ENCODE measurements around the gene DESI1.

DESI1 gene

GRCh38 chr22:41656556-41656955, 35.7 kb upstream of the DESI1 start:
- no peak overlapping the region for H3K9ac ChIP-seq (ENCODE audit: low read length)
- H3K56ac ChIP-seq (ENCODE audit: low read length): no peak overlapping the region
- H4K5ac ChIP-seq (ENCODE audit: low read length): no peak overlapping the region
- H3K23ac ChIP-seq (ENCODE audit: low read length): no peak overlapping the region
- DNase-seq: no peak
- H3K36me3 ChIP-seq (ENCODE audit: control insufficient read depth, insufficient read depth, low read length): peaks cover 26% of the 10 kb centered on the region
- H3K18ac ChIP-seq (ENCODE audit: low read length): no peak overlapping the region
- H3K27ac ChIP-seq (ENCODE audit: low read depth, low read length): no peak overlapping the region
- WGBS (ENCODE audit: extremely low coverage, insufficient coverage, low lambda C conversion rate): no CpG with 5 or more reads among the region's 5 CpGs
- H3K4me1 ChIP-seq (ENCODE audit: control insufficient read depth, low read depth, low read length): no peaks in the 10 kb centered on the region
- H3K4ac ChIP-seq (ENCODE audit: low read depth, low read length): no peak overlapping the region
- no peak overlapping the region for H2BK120ac ChIP-seq (ENCODE audit: low read depth, low read length)
- peaks cover 3% of the 10 kb centered on the region for H3K79me1 ChIP-seq (ENCODE audit: low read length)
- no peak overlapping the region for H2AK5ac ChIP-seq (ENCODE audit: low read length)
- H4K8ac ChIP-seq (ENCODE audit: low read depth, low read length): no peak overlapping the region
- H3K79me2 ChIP-seq (ENCODE audit: control insufficient read depth, insufficient read depth, low read length): no peaks in the 10 kb centered on the region
- no peak overlapping the region for H3K4me3 ChIP-seq (ENCODE audit: low read length)
- no peak overlapping the region for H2BK15ac ChIP-seq (replicated peaks; ENCODE audit: low read depth)
- H3K4me2 ChIP-seq (ENCODE audit: low read length): no peak overlapping the region
- H2BK5ac ChIP-seq (ENCODE audit: low read length): no peak overlapping the region
- no peaks in the 10 kb centered on the region for H3K27me3 ChIP-seq (ENCODE audit: insufficient read depth, low read length, poor library complexity)

DNA sequence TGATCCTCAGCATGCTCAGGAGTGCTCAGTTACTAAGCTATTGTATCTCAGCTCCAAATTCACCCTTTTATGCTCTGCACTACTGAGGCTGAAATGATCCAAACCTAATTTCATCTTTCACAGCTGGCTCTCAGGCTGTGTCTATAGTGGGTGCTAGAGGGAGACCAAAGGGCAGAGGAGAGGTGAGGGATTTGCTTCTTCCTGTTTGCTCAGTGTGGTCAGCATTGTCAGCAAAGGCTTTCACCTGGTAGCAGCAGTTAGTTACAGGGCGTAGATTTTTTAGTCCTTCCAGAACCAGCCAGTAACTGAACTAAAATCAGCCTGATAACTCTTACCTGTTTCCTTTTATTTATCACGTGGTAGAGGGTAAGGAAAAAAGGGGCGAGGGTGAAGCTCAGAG, 33.5 kb upstream of the DESI1 start:
- H3K36me3 ChIP-seq (ENCODE audit: control insufficient read depth, insufficient read depth, low read length): peaks cover 27% of the 10 kb centered on the region
- no peak overlapping the region for H3K56ac ChIP-seq (ENCODE audit: low read length)
- peaks cover 2% of the 10 kb centered on the region for H3K79me1 ChIP-seq (ENCODE audit: low read length)
- no peak overlapping the region for H4K5ac ChIP-seq (ENCODE audit: low read length)
- H3K79me2 ChIP-seq (ENCODE audit: control insufficient read depth, insufficient read depth, low read length): no peaks in the 10 kb centered on the region
- H3K18ac ChIP-seq (ENCODE audit: low read length): no peak overlapping the region
- H3K27me3 ChIP-seq (ENCODE audit: insufficient read depth, low read length, poor library complexity): no peaks in the 10 kb centered on the region
- no peak overlapping the region for H2AK5ac ChIP-seq (ENCODE audit: low read length)
- no peak overlapping the region for H3K23ac ChIP-seq (ENCODE audit: low read length)
- DNase-seq: no peak
- no peak overlapping the region for H3K4me3 ChIP-seq (ENCODE audit: low read length)
- H4K8ac ChIP-seq (ENCODE audit: low read depth, low read length): no peak overlapping the region
- no peak overlapping the region for H2BK5ac ChIP-seq (ENCODE audit: low read length)
- H3K9ac ChIP-seq (ENCODE audit: low read length): no peak overlapping the region
- no peak overlapping the region for H3K4ac ChIP-seq (ENCODE audit: low read depth, low read length)
- H2BK15ac ChIP-seq (replicated peaks; ENCODE audit: low read depth): no peak overlapping the region
- H2BK120ac ChIP-seq (ENCODE audit: low read depth, low read length): no peak overlapping the region
- no peak overlapping the region for H3K27ac ChIP-seq (ENCODE audit: low read depth, low read length)
- no CpG with 5 or more reads among the region's 3 CpGs for WGBS (ENCODE audit: extremely low coverage, insufficient coverage, low lambda C conversion rate)
- no peak overlapping the region for H3K4me2 ChIP-seq (ENCODE audit: low read length)
- H3K4me1 ChIP-seq (ENCODE audit: control insufficient read depth, low read depth, low read length): no peaks in the 10 kb centered on the region

DNA sequence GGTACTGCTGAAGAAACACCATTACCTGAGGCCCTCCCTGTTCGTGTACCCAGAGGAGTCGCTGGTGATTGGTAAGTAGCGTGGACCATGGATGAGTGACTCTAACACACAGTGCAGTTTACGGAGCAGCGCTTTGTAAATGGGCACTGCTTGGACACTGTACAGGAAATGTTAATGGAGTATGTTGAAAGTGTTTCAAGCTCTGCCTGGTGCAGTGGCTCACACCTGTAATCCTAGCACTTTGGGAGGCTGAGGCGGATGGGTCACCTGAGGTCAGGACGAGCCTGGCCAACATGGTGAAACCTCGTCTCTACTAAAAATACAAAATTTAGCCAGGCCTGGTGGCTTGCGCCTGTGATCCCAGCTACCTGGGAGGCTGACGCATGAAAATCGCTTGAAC, 30.0 kb upstream of the DESI1 start:
- Histone ChIP-seq H3K23ac (ENCODE audit: low read length) (no peak overlapping the region), H3K4ac (ENCODE audit: low read depth, low read length) (no peak overlapping the region), H3K4me2 (ENCODE audit: low read length) (no peak overlapping the region), H3K56ac (ENCODE audit: low read length) (no peak overlapping the region), H2AK5ac (ENCODE audit: low read length) (no peak overlapping the region), H3K27ac (ENCODE audit: low read depth, low read length) (no peak overlapping the region), H3K36me3 (ENCODE audit: control insufficient read depth, insufficient read depth, low read length) (peaks cover 32% of the 10 kb centered on the region), H4K8ac (ENCODE audit: low read depth, low read length) (no peak overlapping the region), H4K5ac (ENCODE audit: low read length) (no peak overlapping the region), H3K9ac (ENCODE audit: low read length) (no peak overlapping the region), H2BK120ac (ENCODE audit: low read depth, low read length) (no peak overlapping the region), H3K18ac (ENCODE audit: low read length) (no peak overlapping the region), H3K79me2 (ENCODE audit: control insufficient read depth, insufficient read depth, low read length) (no peaks in the 10 kb centered on the region), H3K4me1 (ENCODE audit: control insufficient read depth, low read depth, low read length) (no peaks in the 10 kb centered on the region), H2BK15ac (replicated peaks; ENCODE audit: low read depth) (no peak overlapping the region), H3K79me1 (ENCODE audit: low read length) (peaks cover 2% of the 10 kb centered on the region), H3K4me3 (ENCODE audit: low read length) (no peak overlapping the region), H2BK5ac (ENCODE audit: low read length) (no peak overlapping the region), H3K27me3 (ENCODE audit: insufficient read depth, low read length, poor library complexity) (no peaks in the 10 kb centered on the region)
- WGBS (ENCODE audit: extremely low coverage, insufficient coverage, low lambda C conversion rate): no CpG with 5 or more reads among the region's 11 CpGs
- no peak for DNase-seq

DNA sequence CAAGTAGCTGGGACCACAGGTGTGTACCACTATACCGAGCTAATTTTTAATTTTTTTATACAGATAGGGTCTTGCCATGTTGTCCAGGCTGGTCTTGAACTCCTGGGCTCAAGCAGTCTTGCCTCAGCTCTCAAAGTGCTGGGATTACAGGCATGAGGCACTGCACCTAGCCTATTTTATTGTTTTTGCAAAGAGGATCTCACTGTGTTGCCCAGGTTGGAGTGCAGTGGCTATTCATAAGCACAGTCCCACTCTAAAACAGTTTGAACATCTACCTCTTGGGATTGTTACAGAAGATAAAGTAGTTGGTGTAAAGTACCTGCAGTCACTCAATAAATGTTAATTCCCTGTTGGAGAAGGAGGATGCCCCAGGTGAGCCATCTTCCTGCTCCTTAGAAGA, 29.4 kb upstream of the DESI1 start:
- Histone ChIP-seq H2BK15ac (replicated peaks; ENCODE audit: low read depth) (no peak overlapping the region), H3K9ac (ENCODE audit: low read length) (no peak overlapping the region), H3K27ac (ENCODE audit: low read depth, low read length) (no peak overlapping the region), H3K18ac (ENCODE audit: low read length) (no peak overlapping the region), H4K5ac (ENCODE audit: low read length) (no peak overlapping the region), H3K23ac (ENCODE audit: low read length) (no peak overlapping the region), H3K79me1 (ENCODE audit: low read length) (peaks cover 3% of the 10 kb centered on the region), H3K79me2 (ENCODE audit: control insufficient read depth, insufficient read depth, low read length) (no peaks in the 10 kb centered on the region), H3K4me3 (ENCODE audit: low read length) (no peak overlapping the region), H3K56ac (ENCODE audit: low read length) (no peak overlapping the region), H3K4me2 (ENCODE audit: low read length) (no peak overlapping the region), H2BK120ac (ENCODE audit: low read depth, low read length) (no peak overlapping the region), H4K8ac (ENCODE audit: low read depth, low read length) (no peak overlapping the region), H3K4me1 (ENCODE audit: control insufficient read depth, low read depth, low read length) (no peaks in the 10 kb centered on the region), H3K36me3 (ENCODE audit: control insufficient read depth, insufficient read depth, low read length) (peaks cover 34% of the 10 kb centered on the region), H3K27me3 (ENCODE audit: insufficient read depth, low read length, poor library complexity) (no peaks in the 10 kb centered on the region), H2AK5ac (ENCODE audit: low read length) (no peak overlapping the region), H3K4ac (ENCODE audit: low read depth, low read length) (no peak overlapping the region), H2BK5ac (ENCODE audit: low read length) (no peak overlapping the region)
- no CpG with 5 or more reads among the region's 1 CpG for WGBS (ENCODE audit: extremely low coverage, insufficient coverage, low lambda C conversion rate)
- DNase-seq: no peak

GRCh38 chr22:41648432-41648831, 27.6 kb upstream of the DESI1 start:
- Histone ChIP-seq H3K79me1 (ENCODE audit: low read length) (peaks cover 1% of the 10 kb centered on the region), H3K18ac (ENCODE audit: low read length) (no peak overlapping the region), H3K4ac (ENCODE audit: low read depth, low read length) (no peak overlapping the region), H3K79me2 (ENCODE audit: control insufficient read depth, insufficient read depth, low read length) (no peaks in the 10 kb centered on the region), H2BK5ac (ENCODE audit: low read length) (no peak overlapping the region), H3K56ac (ENCODE audit: low read length) (no peak overlapping the region), H3K4me3 (ENCODE audit: low read length) (no peak overlapping the region), H2BK120ac (ENCODE audit: low read depth, low read length) (no peak overlapping the region), H3K9ac (ENCODE audit: low read length) (no peak overlapping the region), H4K5ac (ENCODE audit: low read length) (no peak overlapping the region), H3K27me3 (ENCODE audit: insufficient read depth, low read length, poor library complexity) (no peaks in the 10 kb centered on the region), H3K4me1 (ENCODE audit: control insufficient read depth, low read depth, low read length) (no peaks in the 10 kb centered on the region), H2AK5ac (ENCODE audit: low read length) (no peak overlapping the region), H3K27ac (ENCODE audit: low read depth, low read length) (no peak overlapping the region), H3K23ac (ENCODE audit: low read length) (no peak overlapping the region), H3K36me3 (ENCODE audit: control insufficient read depth, insufficient read depth, low read length) (peaks cover 26% of the 10 kb centered on the region), H4K8ac (ENCODE audit: low read depth, low read length) (no peak overlapping the region), H3K4me2 (ENCODE audit: low read length) (no peak overlapping the region), H2BK15ac (replicated peaks; ENCODE audit: low read depth) (no peak overlapping the region)
- no peak for DNase-seq
- no CpG with 5 or more reads among the region's 1 CpG for WGBS (ENCODE audit: extremely low coverage, insufficient coverage, low lambda C conversion rate)

DNA sequence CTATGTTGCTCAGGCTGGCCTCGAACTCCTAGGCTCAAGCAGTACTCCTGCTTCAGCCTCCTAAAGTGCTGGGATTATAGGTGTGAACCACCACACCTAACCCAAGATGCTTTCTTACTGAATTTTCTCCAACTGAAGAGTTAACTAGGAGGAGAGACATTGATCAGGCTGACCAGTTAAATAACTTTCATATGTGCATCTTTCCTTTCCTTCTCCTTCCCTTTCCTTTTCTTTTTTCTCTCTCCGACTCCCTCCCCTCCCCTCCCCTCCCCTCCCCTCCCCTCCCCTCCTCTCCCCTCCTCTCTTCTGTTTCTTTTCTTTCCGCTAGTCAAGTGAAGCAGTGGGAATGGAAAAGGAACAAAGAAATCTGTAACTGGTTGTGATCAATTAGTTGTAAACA, 26.9 kb upstream of the DESI1 start:
- DNase-seq: no peak
- no peak overlapping the region for H2AK5ac ChIP-seq (ENCODE audit: low read length)
- no peak overlapping the region for H3K4me2 ChIP-seq (ENCODE audit: low read length)
- H3K79me1 ChIP-seq (ENCODE audit: low read length): peaks cover 1% of the 10 kb centered on the region
- H3K18ac ChIP-seq (ENCODE audit: low read length): no peak overlapping the region
- H2BK120ac ChIP-seq (ENCODE audit: low read depth, low read length): no peak overlapping the region
- no CpG with 5 or more reads among the region's 3 CpGs for WGBS (ENCODE audit: extremely low coverage, insufficient coverage, low lambda C conversion rate)
- H4K5ac ChIP-seq (ENCODE audit: low read length): no peak overlapping the region
- H3K4ac ChIP-seq (ENCODE audit: low read depth, low read length): no peak overlapping the region
- no peak overlapping the region for H3K27ac ChIP-seq (ENCODE audit: low read depth, low read length)
- H2BK5ac ChIP-seq (ENCODE audit: low read length): no peak overlapping the region
- no peak overlapping the region for H3K4me3 ChIP-seq (ENCODE audit: low read length)
- H3K9ac ChIP-seq (ENCODE audit: low read length): no peak overlapping the region
- H3K4me1 ChIP-seq (ENCODE audit: control insufficient read depth, low read depth, low read length): no peaks in the 10 kb centered on the region
- no peak overlapping the region for H2BK15ac ChIP-seq (replicated peaks; ENCODE audit: low read depth)
- H3K23ac ChIP-seq (ENCODE audit: low read length): no peak overlapping the region
- H4K8ac ChIP-seq (ENCODE audit: low read depth, low read length): no peak overlapping the region
- H3K56ac ChIP-seq (ENCODE audit: low read length): no peak overlapping the region
- H3K27me3 ChIP-seq (ENCODE audit: insufficient read depth, low read length, poor library complexity): no peaks in the 10 kb centered on the region
- H3K79me2 ChIP-seq (ENCODE audit: control insufficient read depth, insufficient read depth, low read length): no peaks in the 10 kb centered on the region
- peaks cover 24% of the 10 kb centered on the region for H3K36me3 ChIP-seq (ENCODE audit: control insufficient read depth, insufficient read depth, low read length)
